ENCODE data around the gene SCAPER. TPM values are rescaled to one million over a fixed set of nuclear protein-coding genes. Genes with fewer than 3 reads are reported as not detected.

Gene SCAPER
- total RNA-seq, 1 experiment from 2014 or later, result 7.4 TPM

- no peak for DNase-seq
- Mint-ChIP-seq H3K9me3 (no peaks in the 10 kb centered on the region), H3K27ac (no peak overlapping the region), H3K4me3 (no peak overlapping the region), H3K36me3 (ENCODE audit: insufficient read depth in 1 of 3, low read depth in 3 of 3) (no peaks in the 10 kb centered on the region; a peak in 2 of 7 replicates), H3K4me1 (peaks cover 3% of the 10 kb centered on the region in 2 experiments; a peak in 2 of 4 replicates), H3K27me3 (ENCODE audit: low read depth) (no peaks in the 10 kb centered on the region)
- no peak overlapping the region for H2BK5ac ChIP-seq (ENCODE audit: insufficient read length, low read length)
- no peaks in the 10 kb centered on the region for H3K79me2 ChIP-seq (ENCODE audit: insufficient read depth, low read length)
- H3K18ac ChIP-seq (ENCODE audit: insufficient read length, low read depth, low read length), result no peak overlapping the region
- no peak overlapping the region for H3K27ac ChIP-seq (ENCODE audit: insufficient read length, low read depth, low read length)
- H2AK5ac ChIP-seq (ENCODE audit: insufficient read length, low read length), result no peak overlapping the region
- H3K23ac ChIP-seq (ENCODE audit: insufficient read length, low read depth, low read length), result no peak overlapping the region
- H2BK12ac ChIP-seq (ENCODE audit: insufficient read length, low read depth, low read length), result no peak overlapping the region
- no peaks in the 10 kb centered on the region for H4K20me1 ChIP-seq (ENCODE audit: control insufficient read depth, insufficient read depth, insufficient read length)
- no peak overlapping the region for H3K4me2 ChIP-seq (ENCODE audit: insufficient read depth, insufficient read length, low read length)
- no peak overlapping the region for H3T11ph ChIP-seq (ENCODE audit: low read length)
- no peak overlapping the region for H2BK120ac ChIP-seq (ENCODE audit: low read depth, low read length, poor library complexity, severe bottlenecking)
- H3K27me3 ChIP-seq (ENCODE audit: insufficient read depth, low read length), result no peaks in the 10 kb centered on the region
- no peaks in the 10 kb centered on the region for H3K9me3 ChIP-seq (ENCODE audit: control insufficient read depth, low read depth, low read length)
- no peak overlapping the region for H4K5ac ChIP-seq (ENCODE audit: insufficient read length, low read depth, low read length)
- no peaks in the 10 kb centered on the region for H3K79me1 ChIP-seq (ENCODE audit: insufficient read depth, low read depth, low read length, poor library complexity, severe bottlenecking)
- no peaks in the 10 kb centered on the region for H3K23me2 ChIP-seq (ENCODE audit: insufficient read length, low read depth, low read length, poor library complexity, severe bottlenecking)
- no peak overlapping the region for H3K9ac ChIP-seq (ENCODE audit: extremely low read depth, insufficient read length, low read length)
- H2BK15ac ChIP-seq (ENCODE audit: low read depth, low read length), result no peak overlapping the region
- no peak overlapping the region for H4K91ac ChIP-seq (ENCODE audit: insufficient read length, low read depth, low read length)
- no peak overlapping the region for H3K4ac ChIP-seq (ENCODE audit: low read depth, low read length)
- no peak for TF ChIP-seq CTCF (conservative IDR thresholded peaks at IDR 0.05)
- WGBS (ENCODE audit: extremely low coverage, insufficient read length, low lambda C conversion rate), result no CpG with 5 or more reads among the region's 3 CpGs
- H2BK20ac ChIP-seq (ENCODE audit: low read depth, low read length, poor library complexity, severe bottlenecking), result no peak overlapping the region
- no peak overlapping the region for H2AFZ ChIP-seq (ENCODE audit: low read length)
- no peaks in the 10 kb centered on the region for H3K4me1 ChIP-seq (ENCODE audit: insufficient read depth, low read length)
- no peak overlapping the region for H3K14ac ChIP-seq (ENCODE audit: insufficient read depth, low read length)
- no peak overlapping the region for H4K8ac ChIP-seq (replicated peaks; ENCODE audit: insufficient read length, low read depth, low read length)
- H3K56ac ChIP-seq (ENCODE audit: insufficient read length, low read depth, low read length), result no peak overlapping the region
Observed at GRCh38 chr15:76809412-76810103, 95.6 kb downstream of the SCAPER start.

All from H9 (cell line).